ENCODE results near the gene RAET1G. TPM values are rescaled to one million over a fixed set of nuclear protein-coding genes. Genes with fewer than 3 reads are reported as not detected.
"Not testable (repeated sequence)": the region's sequence is repeated elsewhere in the genome, so short reads cannot be mapped to it uniquely, and the experiment has no call there.

Gene RAET1G
- not detected for total RNA-seq

GRCh38 chr6:149922642-149923326 lies at the start of gene RAET1G:
Gene RAET1G, minus strand, starts transcription at chr6:149923121. Its CDS starts 111 bp downstream, at chr6:149923010.
- Mint-ChIP-seq H3K36me3 (no peaks in the 10 kb centered on the region), H3K9me3 (no peaks in the 10 kb centered on the region), H3K27ac (no peak within 1 kb of the TSS), H3K4me3 (peak within 1 kb of the TSS; percentile 66), H3K27me3 (peaks cover 80% of the 10 kb centered on the region), H3K4me1 (peaks cover 15% of the 10 kb centered on the region)
- peak; percentile 85 for DNase-seq

- H3K4me3 Mint-ChIP-seq, result no peak overlapping the region
- no peak for DNase-seq
Measured at GRCh38 chr6:149969635-149970034, 46.7 kb upstream of the RAET1G start.

GRCh38 chr6:149968909-149969308 lies 46.0 kb upstream of the RAET1G start:
- H3K4me3 Mint-ChIP-seq, H3K9me3 Mint-ChIP-seq, H3K27ac Mint-ChIP-seq, DNase-seq: not testable (repeated sequence)
- peaks cover 90% of the 10 kb centered on the region for H3K27me3 Mint-ChIP-seq
- H3K4me1 Mint-ChIP-seq, result peaks cover 14% of the 10 kb centered on the region
- H3K36me3 Mint-ChIP-seq, result peaks cover 14% of the 10 kb centered on the region

More at GRCh38 chr6:149969635-149970034, 46.7 kb upstream of the RAET1G start:
- peaks cover 11% of the 10 kb centered on the region for H3K36me3 Mint-ChIP-seq
- peaks cover 90% of the 10 kb centered on the region for H3K27me3 Mint-ChIP-seq
- H3K4me1 Mint-ChIP-seq, result peaks cover 8% of the 10 kb centered on the region
- no peaks in the 10 kb centered on the region for H3K9me3 Mint-ChIP-seq
- H3K27ac Mint-ChIP-seq, result no peak overlapping the region

GRCh38 chr6:149967999-149968398 lies 45.1 kb upstream of the RAET1G start:
- H3K4me3 Mint-ChIP-seq, DNase-seq, H3K27ac Mint-ChIP-seq, H3K9me3 Mint-ChIP-seq: not testable (repeated sequence)
- peaks cover 18% of the 10 kb centered on the region for H3K4me1 Mint-ChIP-seq
- H3K36me3 Mint-ChIP-seq, result peaks cover 14% of the 10 kb centered on the region
- peaks cover 92% of the 10 kb centered on the region for H3K27me3 Mint-ChIP-seq

- H3K36me3 Mint-ChIP-seq, result peaks cover 14% of the 10 kb centered on the region
- H3K4me1 Mint-ChIP-seq, result peaks cover 19% of the 10 kb centered on the region
- no peak overlapping the region for H3K4me3 Mint-ChIP-seq
- no peak overlapping the region for H3K27ac Mint-ChIP-seq
- no peaks in the 10 kb centered on the region for H3K9me3 Mint-ChIP-seq
- DNase-seq, result no peak
- H3K27me3 Mint-ChIP-seq, result peaks cover 92% of the 10 kb centered on the region
Measured at GRCh38 chr6:149967591-149967990, 44.7 kb upstream of the RAET1G start.

- Mint-ChIP-seq H3K4me1 (peaks cover 21% of the 10 kb centered on the region), H3K36me3 (peaks cover 12% of the 10 kb centered on the region), H3K27me3 (peaks cover 96% of the 10 kb centered on the region)
- not testable (repeated sequence) for H3K9me3 Mint-ChIP-seq, H3K27ac Mint-ChIP-seq, H3K4me3 Mint-ChIP-seq, DNase-seq
Measured at GRCh38 chr6:149966319-149966718, 43.4 kb upstream of the RAET1G start.

- Mint-ChIP-seq H3K36me3 (peaks cover 12% of the 10 kb centered on the region), H3K4me3 (peak overlapping the region; percentile 83), H3K27me3 (peaks cover 97% of the 10 kb centered on the region), H3K4me1 (peaks cover 21% of the 10 kb centered on the region), H3K9me3 (no peaks in the 10 kb centered on the region), H3K27ac (peak overlapping the region; percentile 74)
- DNase-seq, result peak; percentile 32
Measured at GRCh38 chr6:149965194-149966020, 42.5 kb upstream of the RAET1G start.

GRCh38 chr6:149964308-149965193 lies 41.6 kb upstream of the RAET1G start:
- no peaks in the 10 kb centered on the region for H3K9me3 Mint-ChIP-seq
- peaks cover 12% of the 10 kb centered on the region for H3K36me3 Mint-ChIP-seq
- H3K4me3 Mint-ChIP-seq, result peak overlapping the region; percentile 83
- H3K27ac Mint-ChIP-seq, result peak overlapping the region; percentile 81
- peaks cover 21% of the 10 kb centered on the region for H3K4me1 Mint-ChIP-seq
- peak; percentile 29 for DNase-seq
- H3K27me3 Mint-ChIP-seq, result peaks cover 97% of the 10 kb centered on the region

GRCh38 chr6:149963462-149964307 lies 40.8 kb upstream of the RAET1G start, which contains the start of gene ULBP1:
Gene ULBP1, plus strand, starts transcription at chr6:149963943. Its CDS starts 107 bp downstream, at chr6:149964050.
- Mint-ChIP-seq H3K9me3 (no peaks in the 10 kb centered on the region), H3K4me3 (peak within 1 kb of the TSS; percentile 83), H3K27ac (peak within 1 kb of the TSS; percentile 81), H3K27me3 (peaks cover 97% of the 10 kb centered on the region), H3K36me3 (peaks cover 5% of the 10 kb centered on the region), H3K4me1 (peaks cover 21% of the 10 kb centered on the region)
- DNase-seq, result peak; percentile 87

GRCh38 chr6:149963212-149963461 lies 40.2 kb upstream of the RAET1G start:
- peak overlapping the region; percentile 83 for H3K4me3 Mint-ChIP-seq
- H3K4me1 Mint-ChIP-seq, result peaks cover 18% of the 10 kb centered on the region
- no peaks in the 10 kb centered on the region for H3K9me3 Mint-ChIP-seq
- DNase-seq, result peak; percentile 57
- peaks cover 5% of the 10 kb centered on the region for H3K36me3 Mint-ChIP-seq
- H3K27ac Mint-ChIP-seq, result peak overlapping the region; percentile 81
- H3K27me3 Mint-ChIP-seq, result peaks cover 97% of the 10 kb centered on the region

- no peak overlapping the region for H3K27ac Mint-ChIP-seq
Measured at GRCh38 chr6:149962461-149963211, 39.7 kb upstream of the RAET1G start.

GRCh38 chr6:149961728-149962425 lies 39.0 kb upstream of the RAET1G start:
- Mint-ChIP-seq H3K4me1 (peaks cover 18% of the 10 kb centered on the region), H3K27ac (no peak overlapping the region), H3K27me3 (peaks cover 91% of the 10 kb centered on the region), H3K36me3 (peaks cover 5% of the 10 kb centered on the region), H3K4me3 (no peak overlapping the region), H3K9me3 (no peaks in the 10 kb centered on the region)
- peak; percentile 50 for DNase-seq

More at GRCh38 chr6:149962461-149963211, 39.7 kb upstream of the RAET1G start:
- H3K4me1 Mint-ChIP-seq, result peaks cover 18% of the 10 kb centered on the region
- peaks cover 5% of the 10 kb centered on the region for H3K36me3 Mint-ChIP-seq
- H3K27me3 Mint-ChIP-seq, result peaks cover 97% of the 10 kb centered on the region
- peak overlapping the region; percentile 83 for H3K4me3 Mint-ChIP-seq
- no peak for DNase-seq
- H3K9me3 Mint-ChIP-seq, result no peaks in the 10 kb centered on the region

- no peak for DNase-seq
- Mint-ChIP-seq H3K4me1 (peaks cover 18% of the 10 kb centered on the region), H3K36me3 (peaks cover 5% of the 10 kb centered on the region), H3K27ac (no peak overlapping the region), H3K4me3 (no peak overlapping the region), H3K9me3 (no peaks in the 10 kb centered on the region), H3K27me3 (peaks cover 94% of the 10 kb centered on the region)
Measured at GRCh38 chr6:149960488-149960887, 37.6 kb upstream of the RAET1G start.
